ENCODE results near the gene EXOSC9. TPM values are rescaled to one million over a fixed set of nuclear protein-coding genes. Genes with fewer than 3 reads are reported as not detected.

The EXOSC9 gene
- total and polyA plus RNA-seq, 10 of the 15 experiments (the other 5 are each of a cell fraction or from before 2014, with no cell fraction given): 49.0 to 131 (median 85.4) TPM

- TF ChIP-seq ZBTB4 (CRISPR knock-in tag; IDR thresholded peaks at IDR 0.05): no peak
Observed at GRCh38 chr4:121790976-121791375, 10.1 kb upstream of the EXOSC9 start (continued).

- H3K9ac ChIP-seq (ENCODE audit: control insufficient read depth, insufficient read depth, low read length): no peak overlapping the region
- WGBS (ENCODE audit: insufficient coverage, insufficient replicate concordance, low lambda C conversion rate, missing lambda C conversion rate): 78% methylated on average over 5 of the region's 5 CpGs
- H3K27me3 ChIP-seq (replicated peaks in 1 of 2; ENCODE audit: control insufficient read depth in 2 of 2, insufficient read depth in 2 of 2, low read length in 1 of 2): no peaks in the 10 kb centered on the region
- no peak overlapping the region for H3K4me3 ChIP-seq
- no peak overlapping the region for H3K27ac ChIP-seq (ENCODE audit: control insufficient read depth, insufficient read depth)
- no peak overlapping the region for H2AFZ ChIP-seq (ENCODE audit: control insufficient read depth, low read depth, low read length)
- in situ Hi-C loops (cut with MboI): no loop called here
- H3K9me3 ChIP-seq (replicated peaks; ENCODE audit: control insufficient read depth, insufficient read depth, low read length): no peaks in the 10 kb centered on the region
- no peak for ATAC-seq
- SMC1A ChIA-PET (ENCODE audit: uncharacterized antibody, unreplicated experiment): interaction anchor here (0.6 to 2.1 kb wide), 4 partner anchors 8 to 106 kb away, joined by 4 to 8 read pairs (median 4); partner anchors contain the start of gene EXOSC9
- FAIRE-seq: no peak
- no TSS peak for BruUV-seq (replicated peaks)
- no peaks in the 10 kb centered on the region for H4K20me1 ChIP-seq (ENCODE audit: control insufficient read depth, insufficient read depth)
- RAD21 ChIA-PET (ENCODE audit: unreplicated experiment): no interaction called here
- no peaks in the 10 kb centered on the region for H3K36me3 ChIP-seq (ENCODE audit: control insufficient read depth in 2 of 2, insufficient read depth in 2 of 2, low read length in 1 of 2)
- H3K79me2 ChIP-seq (ENCODE audit: control insufficient read depth, insufficient read depth, low read length): no peaks in the 10 kb centered on the region
- DNase-seq (ENCODE audit: low read depth, low spot score): no peak
- intact Hi-C loops (cut with micrococcal nuclease; ENCODE audit: unreplicated experiment): no loop called here
- CTCF ChIA-PET: no interaction called here
- H3K4me2 ChIP-seq (ENCODE audit: control insufficient read depth, insufficient read depth): no peak overlapping the region
- H3K4me1 ChIP-seq (ENCODE audit: control insufficient read depth, insufficient read depth, low read length): peaks cover 32% of the 10 kb centered on the region
- POLR2A ChIA-PET: no interaction called here
- TF ChIP-seq ZBTB40 (IDR thresholded peaks at IDR 0.05; ENCODE audit: borderline replicate concordance) (no peak), PKNOX1 (IDR thresholded peaks at IDR 0.05) (no peak), ZNF592 (IDR thresholded peaks at IDR 0.05) (no peak), SRF (IDR thresholded peaks at IDR 0.05; ENCODE audit: low read depth in 2 of 2, low read length in 2 of 2) (no peak), SREBF2 (IDR thresholded peaks at IDR 0.05; ENCODE audit: low read length) (no peak), MYC (IDR thresholded peaks at IDR 0.05; ENCODE audit: insufficient read depth, insufficient read length, insufficient replicate concordance, low read length, severe bottlenecking) (no peak), YY1 (IDR thresholded peaks at IDR 0.05; ENCODE audit: low read depth, low read length) (no peak), ZSCAN29 (IDR thresholded peaks at IDR 0.05) (no peak), MEF2A (IDR thresholded peaks at IDR 0.05; ENCODE audit: insufficient read depth, low read depth, low read length) (no peak)
Observed at GRCh38 chr4:121791481-121791880, 9.6 kb upstream of the EXOSC9 start.

All from GM12878 (cell line).